ENCODE results near the gene ZBTB45.
"Not testable (repeated sequence)": the region's sequence is repeated elsewhere in the genome, so short reads cannot be mapped to it uniquely, and the experiment has no call there.

The ZBTB45 gene

DNA sequence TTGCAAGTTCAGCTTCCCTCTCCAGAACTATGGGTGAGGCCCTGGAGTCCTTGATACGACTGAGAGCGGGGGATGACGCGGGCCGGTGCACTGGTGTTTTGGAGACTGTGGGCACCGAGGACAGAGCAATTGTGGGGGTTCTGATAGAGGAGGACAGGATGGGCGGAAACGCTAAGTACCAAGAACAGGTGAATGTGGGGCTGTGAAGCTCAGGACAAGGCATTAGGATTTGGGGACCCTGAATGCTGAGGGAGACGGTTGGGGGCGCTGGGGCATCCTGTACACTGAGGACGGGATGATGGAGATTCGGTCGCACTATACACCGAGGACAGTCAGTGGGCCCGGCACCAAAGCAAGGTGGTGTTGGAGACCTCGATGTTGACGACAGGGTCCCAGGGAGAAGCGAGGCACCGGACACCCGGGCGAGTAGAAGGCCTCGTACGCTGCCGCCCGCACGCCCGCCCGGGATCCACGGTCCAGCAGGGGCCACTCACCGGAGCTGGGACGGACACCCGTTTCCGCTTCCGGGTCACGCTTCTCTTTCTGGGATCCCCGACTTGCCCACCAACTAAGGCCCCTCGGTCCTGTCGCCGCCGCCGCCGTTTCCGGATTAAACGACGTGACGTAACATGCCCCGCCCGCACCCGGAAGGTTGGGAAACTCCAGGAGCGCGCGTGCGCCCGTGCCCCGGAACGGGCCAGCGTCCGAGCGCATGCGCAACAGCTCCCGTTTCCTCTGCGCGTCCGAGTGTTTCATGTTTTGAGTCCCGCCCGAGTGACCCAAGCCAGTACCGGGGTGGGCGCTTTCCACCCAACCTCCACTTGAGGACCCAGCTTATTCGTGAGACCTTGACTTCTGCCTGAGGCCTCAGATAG lies 35.1 kb upstream of the ZBTB45 start, which contains the start of gene CHMP2A:
Gene CHMP2A, minus strand, starts transcription at position 612 of the 875 bp plus-strand sequence. CDS start 893 bp downstream, outside the sequence.
- DNase-seq (ENCODE audit: low read depth in 2 of 2) = peak; percentile 90 to 91

DNA sequence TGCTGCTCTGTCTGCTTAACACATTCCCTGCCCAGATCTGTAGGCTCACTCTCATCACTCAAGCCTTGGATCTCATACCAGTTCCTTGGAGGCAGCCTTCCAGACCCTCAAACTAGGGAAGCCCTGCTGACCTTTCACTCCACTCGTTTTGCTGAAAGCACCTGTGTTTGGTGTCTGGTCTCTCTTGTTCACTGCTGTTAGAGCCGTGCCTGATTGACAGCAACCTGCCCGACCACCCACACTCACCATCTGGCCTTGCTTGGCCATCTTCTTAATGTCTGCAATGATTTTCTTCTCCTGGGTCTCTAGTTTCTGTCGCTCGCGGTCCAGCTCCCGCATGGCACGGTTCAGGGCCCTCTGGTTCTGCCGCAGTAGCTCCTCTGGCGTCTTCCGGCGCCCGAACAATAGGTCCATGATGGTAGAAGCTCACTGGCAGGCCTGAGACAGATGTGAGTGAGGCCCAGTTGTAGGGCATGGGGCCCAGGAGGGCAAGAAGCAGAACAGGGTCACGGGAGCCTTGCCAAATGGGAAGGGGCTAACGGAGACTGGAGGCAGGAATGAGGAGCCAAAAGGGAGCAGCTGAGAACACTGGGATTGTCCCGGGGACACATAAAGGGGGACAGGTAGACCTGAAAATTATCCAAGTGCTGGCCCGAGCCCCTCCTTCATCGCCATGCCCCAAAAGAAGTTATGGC lies 34.3 kb upstream of the ZBTB45 start:
- DNase-seq (ENCODE audit: low read depth in 2 of 2) = no peak

DNA sequence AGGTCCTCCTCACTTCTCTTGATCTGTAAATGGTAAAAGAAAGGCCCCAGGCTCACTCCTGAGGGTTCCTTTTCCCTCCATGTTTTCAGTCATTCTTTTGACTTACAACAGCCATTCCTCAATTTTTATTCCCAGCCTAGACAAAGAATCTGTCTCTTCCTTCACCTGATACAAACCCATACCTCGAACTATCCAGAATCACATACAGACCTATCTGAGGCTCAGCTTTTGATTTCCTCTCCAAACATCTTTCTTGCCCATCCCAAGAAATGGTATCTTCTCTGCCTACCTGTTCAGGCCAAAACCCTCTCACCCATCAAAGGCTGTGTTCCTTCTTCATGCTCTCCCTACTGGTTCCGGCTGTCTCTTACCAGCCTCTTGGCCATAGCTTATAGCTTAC lies 33.0 kb upstream of the ZBTB45 start:
- no peak for DNase-seq (ENCODE audit: low read depth in 2 of 2)

GRCh38 chr19:58551577-58552471 lies 32.2 kb upstream of the ZBTB45 start:
- DNase-seq (ENCODE audit: low read depth in 2 of 2) = no peak

- DNase-seq (ENCODE audit: low read depth in 2 of 2) = no peak
These were observed 31.5 kb upstream of the ZBTB45 start for GRCh38 chr19:58551123-58551497.

DNA sequence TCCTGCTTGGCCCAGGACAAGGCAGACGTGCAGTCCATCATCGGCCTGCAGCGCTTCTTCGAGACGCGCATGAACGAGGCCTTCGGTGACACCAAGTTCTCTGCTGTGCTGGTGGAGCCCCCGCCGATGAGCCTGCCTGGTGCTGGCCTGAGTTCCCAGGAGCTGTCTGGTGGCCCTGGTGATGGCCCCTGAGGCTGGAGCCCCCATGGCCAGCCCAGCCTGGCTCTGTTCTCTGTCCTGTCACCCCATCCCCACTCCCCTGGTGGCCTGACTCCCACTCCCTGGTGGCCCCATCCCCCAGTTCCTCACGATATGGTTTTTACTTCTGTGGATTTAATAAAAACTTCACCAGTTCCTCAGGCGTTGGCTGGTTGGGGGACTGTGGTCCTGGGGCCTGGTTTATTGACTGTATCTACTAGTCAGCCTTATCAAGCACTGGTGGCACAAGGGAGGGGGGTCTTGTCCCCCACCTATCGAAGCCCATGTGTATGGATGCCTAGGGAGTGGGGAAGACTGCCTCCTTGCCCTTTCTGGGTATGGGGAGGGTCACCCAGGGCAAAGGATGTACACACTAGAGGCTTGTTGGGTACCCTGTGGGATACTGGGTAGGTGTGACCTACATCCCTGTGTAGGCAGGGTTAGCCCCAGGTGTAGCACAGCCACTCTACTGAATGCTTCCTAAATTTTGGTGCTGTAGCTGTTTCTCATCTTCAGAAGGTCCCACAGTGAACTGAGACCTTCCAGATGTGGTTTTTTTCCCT lies 30.9 kb upstream of the ZBTB45 start:
- no peak for DNase-seq (ENCODE audit: low read depth in 2 of 2)

DNA sequence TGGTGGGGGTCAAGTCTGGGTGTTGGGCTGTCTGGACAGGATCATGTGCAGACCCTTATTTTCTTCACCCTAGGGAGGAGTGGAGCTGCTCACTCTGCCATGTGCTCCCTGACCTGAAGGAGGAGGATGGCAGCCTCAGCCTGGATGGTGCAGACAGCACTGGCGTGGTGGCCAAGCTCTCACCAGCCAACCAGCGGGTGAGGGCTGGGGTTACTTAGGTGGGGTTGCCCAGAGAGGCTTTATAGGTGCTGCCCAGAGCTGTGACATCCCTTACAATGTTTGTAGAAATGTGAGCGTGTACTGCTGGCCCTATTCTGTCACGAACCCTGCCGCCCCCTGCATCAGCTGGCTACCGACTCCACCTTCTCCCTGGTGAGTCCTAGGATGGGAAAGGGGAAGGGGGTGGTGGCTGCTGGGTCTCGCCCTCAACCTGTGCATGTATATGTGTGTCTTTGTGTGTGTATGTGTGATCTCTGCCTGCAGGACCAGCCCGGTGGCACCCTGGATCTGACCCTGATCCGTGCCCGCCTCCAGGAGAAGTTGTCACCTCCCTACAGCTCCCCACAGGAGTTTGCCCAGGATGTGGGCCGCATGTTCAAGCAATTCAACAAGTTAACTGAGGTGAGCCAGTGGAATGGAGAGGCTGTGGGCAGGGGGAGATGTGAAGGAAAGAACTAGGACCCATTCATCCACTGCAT lies 30.2 kb upstream of the ZBTB45 start:
- DNase-seq (ENCODE audit: low read depth in 2 of 2) = no peak

DNA sequence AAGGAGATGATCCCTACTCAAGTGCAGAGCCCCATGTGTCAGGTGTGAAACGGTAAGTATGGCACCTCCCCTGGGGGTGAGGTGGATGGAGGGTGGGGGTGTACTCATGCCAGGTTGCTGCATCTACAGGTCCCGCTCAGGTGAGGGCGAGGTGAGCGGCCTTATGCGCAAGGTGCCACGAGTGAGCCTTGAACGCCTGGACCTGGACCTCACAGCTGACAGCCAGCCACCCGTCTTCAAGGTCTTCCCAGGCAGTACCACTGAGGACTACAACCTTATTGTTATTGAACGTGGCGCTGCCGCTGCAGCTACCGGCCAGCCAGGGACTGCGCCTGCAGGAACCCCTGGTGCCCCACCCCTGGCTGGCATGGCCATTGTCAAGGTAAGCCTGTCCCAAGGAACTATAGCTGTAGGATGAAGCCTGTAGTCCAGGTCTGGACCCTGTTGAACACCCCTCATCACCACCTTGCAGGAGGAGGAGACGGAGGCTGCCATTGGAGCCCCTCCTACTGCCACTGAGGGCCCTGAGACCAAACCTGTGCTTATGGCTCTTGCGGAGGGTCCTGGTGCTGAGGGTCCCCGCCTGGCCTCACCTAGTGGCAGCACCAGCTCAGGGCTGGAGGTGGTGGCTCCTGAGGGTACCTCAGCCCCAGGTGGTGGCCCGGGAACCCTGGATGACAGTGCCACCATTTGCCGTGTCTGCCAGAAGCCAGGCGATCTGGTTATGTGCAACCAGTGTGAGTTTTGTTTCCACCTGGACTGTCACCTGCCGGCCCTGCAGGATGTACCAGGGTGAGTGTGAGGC lies 29.5 kb upstream of the ZBTB45 start:
- DNase-seq (ENCODE audit: low read depth in 2 of 2) = no peak

DNA sequence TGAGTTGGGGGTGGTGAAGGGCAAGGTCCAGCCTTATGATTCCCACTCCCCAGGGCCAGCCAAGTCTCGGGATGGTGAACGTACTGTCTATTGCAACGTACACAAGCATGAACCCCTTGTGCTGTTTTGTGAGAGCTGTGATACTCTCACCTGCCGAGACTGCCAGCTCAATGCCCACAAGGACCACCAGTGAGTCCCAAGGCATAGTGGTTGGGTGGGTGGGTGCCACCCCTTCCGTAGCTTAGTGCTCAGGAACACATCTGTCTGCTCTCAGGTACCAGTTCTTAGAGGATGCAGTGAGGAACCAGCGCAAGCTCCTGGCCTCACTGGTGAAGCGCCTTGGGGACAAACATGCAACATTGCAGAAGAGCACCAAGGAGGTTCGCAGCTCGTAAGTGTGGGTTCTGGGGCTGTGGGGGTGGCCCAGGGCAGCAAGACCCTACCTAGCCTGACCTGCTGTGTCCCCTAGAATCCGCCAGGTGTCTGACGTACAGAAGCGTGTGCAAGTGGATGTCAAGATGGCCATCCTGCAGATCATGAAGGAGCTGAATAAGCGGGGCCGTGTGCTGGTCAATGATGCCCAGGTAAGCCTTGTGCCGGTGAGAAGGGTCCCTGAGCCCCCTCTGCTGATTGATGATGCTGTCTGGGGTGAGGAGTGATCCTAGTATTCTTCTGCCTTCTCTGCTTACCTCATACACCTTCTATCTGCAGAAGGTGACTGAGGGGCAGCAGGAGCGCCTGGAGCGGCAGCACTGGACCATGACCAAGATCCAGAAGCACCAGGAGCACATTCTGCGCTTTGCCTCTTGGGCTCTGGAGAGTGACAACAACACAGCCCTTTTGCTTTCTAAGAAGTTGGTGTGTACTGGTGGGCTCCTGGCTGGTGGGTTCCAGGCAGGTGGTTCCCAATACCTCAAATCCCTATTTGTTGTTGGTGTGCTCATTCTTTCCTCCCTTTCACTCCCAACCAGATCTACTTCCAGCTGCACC lies 28.0 kb upstream of the ZBTB45 start:
- no peak for DNase-seq (ENCODE audit: low read depth in 2 of 2)

- no peak for DNase-seq (ENCODE audit: low read depth in 2 of 2)
These were observed 26.5 kb upstream of the ZBTB45 start for GRCh38 chr19:58546019-58546530.

GRCh38 chr19:58545286-58546018 lies 25.8 kb upstream of the ZBTB45 start:
- DNase-seq (ENCODE audit: low read depth in 2 of 2) = no peak

GRCh38 chr19:58544591-58545285 lies 25.1 kb upstream of the ZBTB45 start:
- peak in 1 of 2 experiments; percentile 30 for DNase-seq (ENCODE audit: low read depth in 2 of 2)

DNA sequence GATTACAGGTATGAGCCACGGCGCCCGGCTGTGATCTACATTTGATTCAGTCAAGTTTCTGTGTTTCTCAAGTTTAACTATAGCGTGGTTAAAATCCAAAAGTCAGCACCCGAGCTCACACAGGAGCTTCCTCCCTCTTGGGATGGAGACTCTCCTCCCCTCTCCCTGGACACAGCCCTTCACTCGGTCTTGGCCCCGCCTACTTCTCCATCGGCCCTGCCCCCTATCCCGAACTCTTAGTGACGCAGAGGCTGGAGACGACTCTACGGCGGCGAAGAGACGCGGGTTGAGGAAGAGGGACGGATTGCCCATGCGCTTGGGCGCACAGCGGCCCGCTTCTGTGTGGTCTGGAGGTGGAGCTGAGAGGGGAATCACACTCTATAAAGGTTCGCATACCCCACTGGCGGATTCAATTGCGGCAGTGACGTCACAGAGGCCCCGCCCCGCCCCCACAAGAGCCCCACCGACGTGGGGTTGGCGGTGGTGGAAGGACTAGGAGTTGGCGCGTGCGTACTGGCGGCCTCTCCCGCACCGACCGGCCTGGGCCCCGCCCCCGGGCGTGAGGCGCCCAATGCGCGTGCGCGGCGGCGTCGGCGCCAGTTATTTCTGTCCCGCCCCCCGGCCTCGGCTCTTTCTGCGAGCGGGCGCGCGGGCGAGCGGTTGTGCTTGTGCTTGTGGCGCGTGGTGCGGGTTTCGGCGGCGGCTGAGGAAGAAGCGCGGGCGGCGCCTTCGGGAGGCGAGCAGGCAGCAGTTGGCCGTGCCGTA lies 24.4 kb upstream of the ZBTB45 start, which contains the start of gene TRIM28:
Gene TRIM28, plus strand, starts transcription at position 239 of the 765 bp plus-strand sequence. CDS start 694 bp downstream, outside the sequence.
- DNase-seq (ENCODE audit: low read depth in 2 of 2) = peak; percentile 99

- not testable (repeated sequence) for DNase-seq (ENCODE audit: low read depth in 2 of 2)
These were observed 23.2 kb upstream of the ZBTB45 start for GRCh38 chr19:58542641-58543372.

- not testable (repeated sequence) for DNase-seq (ENCODE audit: low read depth in 2 of 2)
These were observed 19.6 kb upstream of the ZBTB45 start for GRCh38 chr19:58539169-58539559.

All from fibroblast of skin of left biceps (primary cell).